ENCODE results near the gene THADA.
A peak's percentile ranks its signal among the peaks of the same experiment; 100 is the strongest.

The THADA gene

DNA sequence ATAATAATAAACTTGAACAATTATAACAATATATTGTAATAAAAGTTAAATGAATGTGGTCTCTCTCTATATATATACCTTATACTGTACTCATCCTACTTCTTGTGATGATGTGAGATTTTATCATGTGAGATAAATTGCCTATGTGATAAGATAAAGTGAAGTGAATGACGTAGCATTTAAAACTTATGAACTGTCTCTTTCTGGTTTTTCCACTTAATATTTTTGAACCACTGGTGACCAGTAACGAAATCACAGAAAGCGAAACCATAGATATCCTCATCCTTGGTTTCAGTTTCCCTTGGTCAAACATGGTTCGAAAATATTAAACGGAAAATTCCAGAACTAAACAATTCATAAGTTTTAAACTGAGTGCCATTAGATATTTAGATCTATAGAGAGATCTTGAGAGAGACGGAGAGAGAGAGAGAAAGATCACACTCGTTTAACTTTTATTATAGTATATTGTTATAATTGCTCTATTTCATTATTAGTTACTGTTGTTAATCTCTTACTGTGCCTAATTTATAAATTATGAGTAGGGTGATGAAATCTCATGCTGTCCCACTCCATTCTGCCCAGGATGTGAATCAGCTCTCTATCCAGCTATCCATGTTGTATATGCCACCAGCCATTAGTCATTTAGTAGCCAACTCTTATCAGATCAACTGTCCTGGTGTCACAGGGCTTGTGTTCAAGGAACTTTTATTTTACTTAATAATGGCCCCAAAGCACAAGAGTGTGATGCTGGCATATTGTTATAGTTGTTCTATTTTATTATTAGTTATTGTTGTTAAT, 156.8 kb downstream of the THADA start:
- FAIRE-seq = peak; percentile 22

DNA sequence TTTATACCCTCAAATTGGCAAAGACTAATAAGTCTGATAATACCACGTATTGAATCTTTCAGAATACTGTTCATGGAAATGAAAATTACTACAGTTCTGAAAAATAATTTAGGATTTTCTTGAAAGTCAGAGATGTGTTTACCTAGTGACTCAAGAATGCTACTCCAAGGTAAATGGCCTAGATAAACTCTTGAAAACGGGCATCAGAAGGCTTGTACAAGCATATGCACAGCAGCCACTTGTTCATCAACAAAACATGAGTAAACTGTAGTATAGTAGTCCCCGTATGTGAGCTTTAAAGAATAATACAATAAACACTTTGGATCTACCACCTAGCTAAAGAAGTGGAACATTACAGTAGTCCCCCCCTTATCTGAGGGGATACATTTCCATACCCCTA, 157.5 kb downstream of the THADA start:
- no peak for FAIRE-seq

DNA sequence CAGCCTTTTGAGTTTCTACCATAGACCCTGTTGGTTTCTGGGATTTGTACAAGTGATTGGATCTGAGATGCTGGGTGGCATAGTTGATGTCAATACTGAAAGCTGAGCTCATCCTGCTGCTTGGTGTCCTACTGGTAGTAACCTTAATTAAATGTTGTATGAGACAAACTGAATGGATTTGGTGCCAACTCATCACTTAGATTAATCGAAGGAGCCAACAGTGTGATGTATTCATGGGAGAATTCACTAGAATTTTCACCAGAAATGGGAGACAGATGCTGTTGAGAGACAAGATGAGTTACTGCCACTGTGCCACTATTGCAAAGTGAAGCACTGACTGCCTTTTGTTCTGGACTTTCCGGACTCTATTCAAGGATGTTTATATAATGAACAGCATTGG, 158.5 kb downstream of the THADA start:
- FAIRE-seq = no peak

DNA sequence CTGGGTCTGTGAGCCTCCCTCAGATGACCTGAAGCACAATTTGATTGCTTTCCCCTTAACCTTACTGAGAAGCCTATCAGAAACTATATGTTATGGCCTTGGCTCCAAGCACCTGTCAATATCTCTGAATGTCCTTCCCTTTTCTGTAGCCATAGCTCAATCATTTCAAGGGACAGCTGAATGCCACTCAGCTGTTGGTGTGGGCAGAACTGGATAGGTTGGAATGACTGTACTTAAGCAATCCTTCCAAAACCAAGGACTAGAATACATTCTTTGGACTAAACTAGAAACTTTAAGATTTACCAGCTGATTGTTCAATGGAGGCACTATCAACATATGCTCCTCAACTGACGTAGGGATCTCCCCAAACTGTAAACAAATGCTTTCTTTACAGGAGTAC, 159.4 kb downstream of the THADA start:
- no peak for FAIRE-seq

- no peak for FAIRE-seq
Measured at GRCh38 chr2:43435746-43436145, 160.1 kb downstream of the THADA start.

DNA sequence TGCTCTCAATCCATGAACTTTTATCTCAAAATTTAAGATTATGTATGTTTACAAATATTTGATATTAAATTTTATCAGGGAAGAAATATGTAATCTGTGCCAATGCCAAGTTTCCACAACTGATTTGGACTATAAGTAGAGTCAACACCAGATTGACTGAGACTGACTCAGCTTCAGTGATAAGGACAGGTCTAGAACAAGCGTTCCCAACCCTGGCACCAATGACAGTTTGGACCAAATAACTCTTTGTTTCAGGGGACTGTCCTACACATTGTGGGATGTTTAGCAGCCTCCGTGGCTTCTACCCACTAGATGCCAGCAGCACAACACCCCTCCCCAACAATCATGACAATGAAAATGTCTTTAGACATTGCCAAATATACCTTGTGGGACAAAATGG, 165.3 kb downstream of the THADA start:
- FAIRE-seq = no peak

DNA sequence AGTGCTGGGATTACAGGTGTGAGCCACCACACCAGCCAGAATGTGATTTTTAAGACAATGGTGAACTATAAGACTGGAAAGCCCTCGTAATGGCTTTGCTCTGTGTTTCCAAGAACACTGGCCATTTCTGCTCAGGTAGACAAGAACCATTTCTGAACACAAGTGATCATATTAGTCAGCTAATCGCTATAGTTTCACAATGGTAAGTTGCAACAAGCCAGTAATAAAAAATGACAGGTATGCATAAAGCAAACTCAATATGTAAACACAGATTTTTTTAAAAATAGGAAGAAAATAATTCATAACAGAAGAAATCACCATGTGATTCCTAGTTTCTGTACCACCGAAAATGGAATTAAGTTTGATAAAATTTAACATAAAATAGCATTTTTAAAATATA, 166.5 kb downstream of the THADA start:
- FAIRE-seq = no peak

DNA sequence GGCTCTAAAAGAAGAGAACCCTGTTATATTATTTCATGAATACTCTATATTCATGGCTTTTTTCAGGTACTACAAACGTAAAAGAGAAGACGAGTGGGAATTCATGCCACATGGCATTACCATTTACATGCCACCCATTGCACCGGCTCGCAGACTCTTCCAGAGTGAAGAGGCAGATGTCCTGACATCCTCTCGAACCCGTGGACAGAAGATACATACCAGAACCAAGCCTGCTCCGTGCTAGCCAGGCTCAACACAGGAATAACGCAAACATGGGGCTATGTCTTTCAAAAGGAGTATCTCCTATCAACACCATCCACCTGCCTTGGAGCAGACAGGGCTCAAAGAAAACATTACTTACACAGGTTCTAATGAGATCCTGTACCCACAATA, 168.8 kb downstream of the THADA start:
- FAIRE-seq = no peak

DNA sequence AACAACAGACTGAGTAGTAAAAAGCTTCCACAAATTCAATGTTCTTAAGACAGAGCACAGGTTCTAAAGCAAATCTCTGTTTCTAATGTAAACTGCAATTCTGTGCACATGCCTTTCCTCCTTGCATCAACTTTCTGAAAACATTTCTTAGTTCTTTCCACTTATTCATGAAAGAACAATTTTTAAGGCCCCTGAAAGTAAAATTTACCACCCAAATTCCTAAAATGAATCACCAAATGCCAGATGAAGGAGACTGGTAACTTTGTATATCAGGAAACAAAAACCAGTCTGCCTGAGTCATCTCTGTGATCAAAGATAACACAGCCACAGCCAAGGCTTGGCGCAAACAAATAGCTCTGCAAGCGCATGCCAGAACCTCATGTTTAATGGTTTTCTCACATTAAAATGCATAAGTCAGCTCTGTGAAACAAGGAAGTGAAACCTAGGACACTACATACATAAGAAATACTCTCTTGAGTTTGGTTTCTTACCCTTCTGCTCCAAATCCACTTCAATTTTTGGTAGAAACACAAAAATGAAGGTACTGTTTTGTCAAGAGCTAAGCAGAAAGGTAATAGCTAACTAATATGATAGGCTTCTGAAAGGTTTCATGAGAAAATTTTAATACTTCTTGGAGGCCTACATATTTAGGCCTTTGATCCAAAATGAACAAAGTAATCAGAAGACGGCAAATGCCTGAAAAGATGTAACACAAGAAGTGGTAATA, 169.4 kb downstream of the THADA start:
- no peak for FAIRE-seq

- no peak for FAIRE-seq
Measured at GRCh38 chr2:43425659-43426058, 170.2 kb downstream of the THADA start.

GRCh38 chr2:43424262-43425207, 171.3 kb downstream of the THADA start:
- no peak for FAIRE-seq

DNA sequence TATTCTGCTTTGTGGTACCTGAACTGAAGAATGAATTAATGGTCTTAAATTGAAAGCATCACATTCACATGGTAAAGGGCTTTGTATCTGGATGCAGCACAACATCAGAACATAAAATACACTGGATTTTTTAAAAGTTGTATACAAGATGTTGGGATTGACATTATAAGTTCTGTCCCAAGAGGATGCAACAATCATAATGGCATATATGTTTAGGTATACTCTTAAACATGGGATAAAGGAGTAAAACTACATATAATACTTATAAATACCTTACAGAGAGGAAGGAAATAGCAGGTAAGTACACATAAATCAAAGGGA, 171.9 kb downstream of the THADA start:
- FAIRE-seq = no peak

DNA sequence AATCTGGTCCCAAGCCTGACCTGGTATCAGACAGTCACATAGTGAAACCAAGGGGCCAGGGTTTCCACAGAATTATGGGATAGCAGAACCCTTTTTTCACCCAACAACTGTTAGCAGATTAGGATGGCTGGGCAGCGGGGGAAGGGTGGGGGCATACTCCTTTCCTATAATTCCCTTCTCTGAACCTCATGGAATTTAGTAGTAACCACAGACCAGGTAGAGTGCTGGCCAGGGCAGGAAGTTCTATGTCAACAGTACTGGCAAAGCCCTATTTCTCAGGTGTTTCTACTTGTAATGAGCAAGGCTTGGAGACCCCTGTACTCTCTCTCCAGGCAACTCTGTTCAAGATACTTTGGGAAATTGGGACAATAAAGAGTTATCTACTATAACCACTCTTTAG, 174.6 kb downstream of the THADA start:
- no peak for FAIRE-seq

- no peak for FAIRE-seq
Measured at GRCh38 chr2:43420389-43420801, 175.4 kb downstream of the THADA start.

DNA sequence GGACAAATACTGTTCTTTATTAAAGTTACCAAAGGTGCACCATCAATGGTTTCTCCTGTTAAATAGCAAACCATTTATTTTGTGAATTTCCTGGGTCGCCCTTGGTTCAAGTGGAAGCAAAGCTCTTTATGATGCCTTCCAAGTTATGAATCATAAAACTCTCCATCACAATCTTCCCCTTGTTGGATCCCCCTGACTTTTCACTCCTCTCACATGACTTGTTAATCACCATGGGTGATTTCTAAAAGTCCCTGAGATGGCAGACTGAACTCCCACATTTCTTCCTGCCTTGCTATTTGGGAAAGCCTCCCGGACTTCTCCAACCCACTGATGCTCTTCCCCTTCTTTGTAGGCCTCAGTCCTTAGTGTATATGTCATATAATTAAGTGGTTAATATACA, 176.0 kb downstream of the THADA start:
- FAIRE-seq = no peak

- no peak for FAIRE-seq
Measured at GRCh38 chr2:43419243-43419642, 176.6 kb downstream of the THADA start.

DNA sequence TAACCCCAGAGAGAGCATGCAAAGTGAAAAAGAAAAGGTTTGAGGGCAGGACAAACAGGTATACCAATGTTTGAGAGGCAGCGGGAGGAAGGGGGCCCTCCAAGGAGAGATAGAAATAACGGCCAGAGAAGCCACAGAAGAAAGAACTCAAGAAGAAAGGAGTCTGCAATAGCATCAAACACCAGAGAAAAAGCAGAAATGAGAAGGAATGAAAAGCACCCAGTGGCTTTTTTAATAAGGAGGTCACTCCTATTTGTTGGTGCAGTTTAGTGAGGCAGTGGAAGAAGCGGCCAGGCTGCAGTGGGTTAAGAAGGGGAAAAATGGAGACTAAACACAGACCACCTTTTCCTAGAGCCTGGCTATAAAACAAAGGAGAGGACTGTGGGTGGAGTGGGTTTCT, 177.2 kb downstream of the THADA start:
- no peak for FAIRE-seq

DNA sequence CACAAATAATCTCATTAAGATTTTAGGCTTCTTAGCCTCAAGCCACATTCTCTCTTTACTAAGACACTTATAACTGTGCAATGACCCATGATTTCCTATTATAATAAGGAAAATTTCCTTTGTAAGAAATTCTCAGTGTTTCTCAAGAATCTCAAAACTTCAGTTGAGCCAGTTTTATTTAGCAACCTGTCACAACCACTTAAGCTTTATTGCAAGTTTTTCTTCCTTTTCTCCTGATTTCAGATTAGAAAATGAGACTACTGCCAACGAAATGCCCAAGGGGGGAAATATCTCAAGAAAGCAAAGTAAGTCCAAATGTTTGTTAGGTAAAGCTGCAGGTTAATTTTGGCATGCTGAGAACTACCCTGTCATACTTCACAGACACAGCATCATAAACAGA, 178.5 kb downstream of the THADA start:
- FAIRE-seq = no peak

- FAIRE-seq = no peak
Measured at GRCh38 chr2:43415592-43415991, 180.2 kb downstream of the THADA start.

GRCh38 chr2:43414586-43415135, 181.2 kb downstream of the THADA start:
- FAIRE-seq = no peak

DNA sequence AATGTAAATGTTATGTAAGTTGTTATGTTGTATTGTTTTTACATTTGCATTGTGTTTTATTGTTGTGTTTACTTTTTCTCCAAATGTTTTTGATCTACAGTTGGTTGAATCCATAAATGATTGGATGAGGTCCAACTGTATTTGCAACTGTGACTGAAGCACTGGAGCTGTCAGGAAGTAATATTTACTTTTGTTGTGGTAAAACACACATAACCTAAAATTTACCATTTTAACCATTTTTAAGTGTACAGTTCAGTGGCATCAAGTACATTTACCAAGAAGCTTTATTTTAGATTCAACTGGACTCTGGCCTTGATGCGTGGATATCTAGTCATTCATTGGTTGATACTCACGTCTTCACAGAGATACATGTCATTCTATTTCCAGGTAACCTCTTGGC, 181.8 kb downstream of the THADA start:
- no peak for FAIRE-seq

DNA sequence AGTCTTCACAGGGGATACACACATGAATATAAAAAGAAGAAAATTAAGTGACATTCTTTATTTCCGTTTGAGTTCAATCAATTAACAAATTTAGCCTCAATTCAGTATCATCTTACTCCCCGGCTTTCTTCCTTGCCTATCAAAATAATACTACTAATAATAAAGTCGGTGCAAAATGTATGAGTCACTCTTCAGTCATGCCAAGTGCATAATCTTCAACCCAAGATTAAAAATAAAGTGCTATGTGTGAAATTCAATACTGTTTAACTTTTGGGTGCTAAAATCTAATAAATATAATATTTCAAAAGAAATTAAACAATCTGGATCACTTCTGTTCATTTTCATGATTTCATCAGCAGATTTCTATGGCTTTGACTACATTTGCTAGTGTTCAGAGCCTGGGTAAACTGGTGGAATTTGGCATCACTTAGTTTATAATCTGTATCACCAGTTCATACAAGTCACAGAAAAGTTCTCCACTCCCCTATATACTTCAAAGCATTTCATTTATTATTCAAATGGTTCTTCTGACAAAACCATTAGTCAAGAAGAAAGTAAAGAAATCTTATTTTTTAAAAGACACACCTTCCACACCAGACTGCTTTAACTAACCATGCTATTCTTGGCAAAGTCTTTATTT, 183.6 kb downstream of the THADA start:
- FAIRE-seq = no peak
